ENCODE data around the gene PRR19.
A peak's percentile ranks its signal among the peaks of the same experiment; 100 is the strongest.
"Not testable (repeated sequence)": the region's sequence is repeated elsewhere in the genome, so short reads cannot be mapped to it uniquely, and the experiment has no call there.

The PRR19 gene

GRCh38 chr19:42325308-42325895, 23.5 kb downstream of the PRR19 start, which contains the start of gene MEGF8:
Gene MEGF8, plus strand, starts transcription at chr19:42325635. Its CDS starts 609 bp downstream, at chr19:42326244.
- DNase-seq (ENCODE audit: low read depth in 2 of 3, low spot score in 1 of 3) = peak; percentile 97 to 98 (median 97)

GRCh38 chr19:42325896-42326771, 24.2 kb downstream of the PRR19 start:
- no peak for DNase-seq (ENCODE audit: low read depth in 2 of 3, low spot score in 1 of 3)

DNA sequence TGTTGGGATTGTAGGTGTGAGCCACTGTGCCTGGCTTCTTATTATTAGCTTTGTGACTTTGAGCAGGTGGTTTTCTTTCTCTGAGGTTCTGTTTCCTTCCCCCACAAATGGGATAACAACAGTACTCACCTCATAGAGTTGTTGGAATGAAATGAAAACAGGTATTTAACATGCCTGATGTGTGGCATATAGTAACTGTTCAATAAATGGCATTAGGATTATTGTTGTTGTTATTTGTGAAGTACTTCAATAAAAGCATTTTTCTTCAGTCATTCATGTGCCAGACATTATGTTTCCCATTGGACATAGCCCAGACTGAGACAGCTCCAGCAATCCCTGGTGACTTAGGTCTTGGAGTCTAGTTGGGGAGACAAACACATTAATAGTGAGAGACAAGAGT, 25.0 kb downstream of the PRR19 start:
- DNase-seq (ENCODE audit: low read depth in 2 of 3, low spot score in 1 of 3) = no peak

DNA sequence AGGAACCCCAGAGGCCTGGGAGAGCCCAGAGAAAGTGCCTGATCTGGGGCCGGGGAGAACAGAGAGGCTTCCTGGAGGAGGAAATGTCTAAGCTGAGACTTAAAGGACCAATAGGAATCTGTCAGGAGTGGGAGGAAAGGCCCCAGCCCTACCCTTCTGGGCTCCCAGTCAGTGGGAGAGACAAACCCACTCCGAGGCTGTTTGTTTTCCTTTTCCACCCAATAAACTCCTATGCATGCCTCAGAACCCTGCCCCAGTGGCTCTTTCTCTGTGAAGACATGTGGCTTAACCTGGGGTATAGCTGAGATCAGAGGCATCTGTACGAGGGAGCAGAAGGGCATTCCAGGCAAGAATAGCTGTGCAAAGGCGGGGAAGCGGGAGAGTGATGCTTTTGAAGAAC, 25.4 kb downstream of the PRR19 start:
- no peak for DNase-seq (ENCODE audit: low read depth in 2 of 3, low spot score in 1 of 3)

DNA sequence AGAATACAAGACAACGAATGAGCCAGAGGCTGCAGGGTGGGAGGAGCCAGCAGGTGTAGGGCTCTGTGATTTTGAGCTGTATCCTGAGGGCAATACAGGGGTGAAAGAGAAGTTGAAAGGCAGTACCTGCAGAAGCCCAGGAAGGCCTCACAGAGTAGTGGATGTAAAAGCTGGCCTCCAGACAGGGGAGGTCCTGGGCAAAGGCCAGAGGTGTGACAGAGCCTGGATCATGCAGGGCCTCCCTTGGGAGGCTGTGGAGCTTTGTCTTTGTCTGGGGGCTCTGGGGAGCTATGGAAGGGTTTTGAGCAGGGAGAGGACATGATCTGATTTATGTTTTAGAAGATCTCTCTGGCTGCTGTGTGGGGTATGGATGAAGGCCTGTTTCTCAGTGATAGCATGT, 26.2 kb downstream of the PRR19 start:
- no peak for DNase-seq (ENCODE audit: low read depth in 2 of 3, low spot score in 1 of 3)

DNA sequence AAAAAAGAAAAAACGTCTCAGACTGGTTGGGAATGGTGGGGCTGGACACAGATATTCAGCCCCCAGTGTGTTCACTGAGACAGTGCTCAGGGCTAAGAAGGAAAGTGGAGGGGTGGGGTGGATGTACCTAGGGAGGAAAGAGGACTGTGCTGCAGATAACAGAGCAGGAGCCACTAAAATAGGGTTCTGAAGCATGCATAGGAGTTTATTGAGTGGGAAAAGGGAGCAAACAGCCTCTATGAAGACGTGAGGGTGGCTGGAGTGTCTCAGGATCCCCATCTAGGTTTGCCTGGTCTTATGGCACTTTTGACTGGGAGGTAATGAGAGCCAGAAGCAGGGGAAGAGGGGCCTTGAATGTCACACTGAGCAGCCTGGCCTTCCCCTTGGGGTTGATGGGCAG, 26.9 kb downstream of the PRR19 start:
- no peak for DNase-seq (ENCODE audit: low read depth in 2 of 3, low spot score in 1 of 3)

- no peak for DNase-seq (ENCODE audit: low read depth in 2 of 3, low spot score in 1 of 3)
Measured at GRCh38 chr19:42330241-42330711, 28.3 kb downstream of the PRR19 start.

DNA sequence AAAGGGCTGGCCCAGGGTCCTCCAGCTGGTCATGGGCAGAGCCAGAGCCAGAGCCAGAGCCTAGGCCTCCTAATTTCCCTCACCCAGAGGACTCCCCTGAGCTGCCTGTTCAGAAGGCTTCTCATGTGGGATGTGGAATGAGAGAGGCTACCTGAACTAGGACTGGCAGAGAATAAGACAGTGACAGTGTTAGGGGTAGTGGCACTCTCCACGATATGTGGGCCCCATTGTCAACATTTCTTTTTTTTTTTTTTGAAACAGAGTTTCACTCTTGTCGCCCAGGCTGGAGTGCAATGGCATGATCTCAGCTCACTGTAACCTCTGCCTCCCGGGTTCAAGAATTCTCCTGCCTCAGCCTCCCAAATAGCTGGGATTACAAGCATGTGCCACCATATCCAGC, 29.4 kb downstream of the PRR19 start:
- DNase-seq (ENCODE audit: low read depth in 2 of 3, low spot score in 1 of 3) = not testable (repeated sequence)

DNA sequence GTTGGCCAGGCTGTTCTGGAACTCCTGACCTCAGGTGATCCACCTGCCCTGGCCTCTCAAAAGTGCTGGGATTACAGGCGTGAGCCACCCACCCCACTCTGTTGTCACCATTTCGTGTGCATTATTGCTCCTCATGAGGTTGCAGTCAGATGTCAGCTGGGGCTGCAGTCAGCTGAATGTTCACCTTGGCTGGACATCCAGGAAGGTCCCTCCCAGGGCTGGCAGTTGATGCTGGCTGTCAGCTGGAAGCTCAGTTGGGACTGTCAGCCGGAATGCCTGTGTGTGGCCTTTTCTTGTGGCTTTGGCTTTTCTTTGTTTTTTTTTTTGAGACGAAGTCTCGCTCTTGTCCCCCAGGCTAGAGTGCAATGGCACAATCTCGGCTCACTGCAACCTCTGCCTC, 30.1 kb downstream of the PRR19 start:
- no peak for DNase-seq (ENCODE audit: low read depth in 2 of 3, low spot score in 1 of 3)

DNA sequence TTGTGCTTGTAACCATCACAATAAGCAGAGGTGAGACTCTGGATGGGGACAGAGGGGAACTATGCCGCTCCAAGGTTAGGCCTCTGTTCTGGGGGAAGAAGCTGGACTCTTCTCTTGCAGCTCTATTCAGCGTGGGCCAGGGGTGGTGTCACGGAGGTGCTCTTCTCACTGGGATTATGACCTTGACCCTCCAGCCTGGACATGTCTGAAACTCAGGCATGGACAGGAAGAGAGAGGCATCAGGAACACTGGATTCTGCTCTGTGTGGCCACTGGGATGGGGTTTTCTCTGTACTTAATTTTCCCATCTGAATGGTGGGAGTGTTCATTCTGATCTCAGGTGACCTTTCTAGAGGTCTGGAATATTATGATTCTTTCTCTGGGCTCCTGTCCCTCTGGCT, 31.1 kb downstream of the PRR19 start:
- no peak for DNase-seq (ENCODE audit: low read depth in 2 of 3, low spot score in 1 of 3)

DNA sequence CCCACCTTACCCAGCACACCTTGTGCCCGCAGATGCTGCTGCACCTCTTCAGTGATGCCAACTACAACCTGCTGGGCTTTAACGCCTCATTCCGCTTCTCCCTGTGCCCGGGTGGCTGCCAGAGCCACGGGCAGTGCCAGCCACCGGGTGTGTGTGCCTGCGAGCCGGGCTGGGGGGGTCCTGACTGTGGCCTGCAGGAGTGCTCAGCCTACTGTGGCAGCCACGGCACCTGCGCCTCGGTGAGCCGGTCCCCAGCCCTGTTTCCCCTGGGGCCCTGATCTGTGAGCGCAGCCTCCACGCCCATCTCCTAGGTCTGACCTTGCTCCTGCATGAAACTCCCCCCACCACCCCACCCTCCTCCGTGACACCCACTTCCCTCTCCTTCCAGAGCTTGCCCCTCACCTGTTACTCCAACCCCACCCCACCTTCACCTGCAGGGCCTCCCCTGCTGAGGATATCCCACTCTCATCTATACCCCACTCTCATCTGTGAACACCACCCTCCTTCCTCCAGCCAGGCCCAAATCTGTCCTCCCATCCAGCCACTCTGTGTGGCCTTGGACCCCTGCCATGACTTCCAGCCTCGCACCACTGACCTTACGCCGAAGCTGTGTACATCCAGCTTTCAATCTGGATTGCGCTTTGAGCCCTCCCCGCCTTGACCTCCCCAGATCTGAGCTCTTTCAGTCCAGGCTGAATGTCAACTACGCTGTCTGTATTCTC, 32.2 kb downstream of the PRR19 start:
- no peak for DNase-seq (ENCODE audit: low read depth in 2 of 3, low spot score in 1 of 3)

DNA sequence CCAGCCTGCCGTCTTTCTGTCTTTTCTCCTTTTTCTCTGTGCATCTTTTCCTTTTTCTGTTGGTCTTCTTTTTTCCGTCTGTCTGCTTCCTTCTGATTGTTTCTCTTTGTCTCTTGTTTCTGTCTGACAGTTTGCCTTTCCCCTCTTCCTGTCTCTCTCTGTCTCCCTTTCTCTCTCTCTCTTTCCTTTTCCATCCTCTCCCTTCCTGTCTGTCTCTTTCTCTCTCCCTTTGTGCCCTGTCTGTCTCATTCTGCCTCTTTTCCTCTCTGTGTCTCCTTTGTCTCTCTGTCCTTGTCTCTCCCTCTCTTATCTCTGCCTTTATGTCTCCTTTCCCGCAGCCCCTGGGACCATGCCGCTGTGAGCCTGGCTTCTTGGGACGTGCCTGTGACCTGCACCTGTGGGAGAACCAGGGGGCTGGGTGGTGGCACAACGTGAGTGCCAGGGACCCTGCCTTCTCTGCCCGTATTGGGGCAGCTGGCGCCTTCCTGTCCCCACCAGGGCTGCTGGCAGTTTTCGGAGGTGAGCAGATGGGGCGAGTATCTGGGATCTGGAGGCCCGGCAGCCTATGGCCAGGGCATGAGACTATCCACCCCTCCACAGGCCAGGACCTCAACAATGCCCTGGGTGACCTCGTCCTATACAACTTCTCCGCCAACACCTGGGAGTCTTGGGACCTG, 32.9 kb downstream of the PRR19 start:
- no peak for DNase-seq (ENCODE audit: low read depth in 2 of 3, low spot score in 1 of 3)

DNA sequence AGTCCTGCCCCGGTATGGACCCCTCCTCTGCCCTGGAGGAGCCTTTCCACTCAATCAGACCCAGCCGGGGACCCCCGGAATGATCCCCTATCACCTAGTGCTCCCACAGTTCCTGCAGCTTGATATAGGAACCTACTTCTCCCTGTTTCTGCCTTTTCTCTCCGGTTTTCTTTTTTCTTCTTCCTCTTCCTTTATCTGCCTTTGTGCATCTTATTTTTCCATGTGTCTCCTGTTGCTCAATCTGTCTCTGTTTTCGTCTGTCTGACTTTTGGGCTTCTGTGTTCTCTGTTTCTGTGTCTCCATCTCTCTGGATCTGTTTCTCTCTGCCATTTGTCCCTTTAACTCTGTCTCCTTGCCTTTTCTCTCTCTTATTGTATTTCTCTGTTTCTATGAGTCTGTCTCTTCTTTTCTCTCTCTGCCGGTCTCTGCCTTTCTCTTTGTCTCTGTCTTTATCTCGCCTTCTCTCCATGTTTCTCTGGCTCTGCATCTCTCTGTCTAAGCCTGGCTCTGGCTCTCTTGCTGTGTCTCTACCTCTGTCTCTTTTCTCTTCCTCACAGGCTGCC, 33.5 kb downstream of the PRR19 start:
- DNase-seq (ENCODE audit: low read depth in 2 of 3, low spot score in 1 of 3) = no peak

GRCh38 chr19:42335971-42336370, 34.0 kb downstream of the PRR19 start:
- no peak for DNase-seq (ENCODE audit: low read depth in 2 of 3, low spot score in 1 of 3)

GRCh38 chr19:42339126-42339860, 37.4 kb downstream of the PRR19 start:
- DNase-seq (ENCODE audit: low read depth in 2 of 3, low spot score in 1 of 3) = not testable (repeated sequence)

DNA sequence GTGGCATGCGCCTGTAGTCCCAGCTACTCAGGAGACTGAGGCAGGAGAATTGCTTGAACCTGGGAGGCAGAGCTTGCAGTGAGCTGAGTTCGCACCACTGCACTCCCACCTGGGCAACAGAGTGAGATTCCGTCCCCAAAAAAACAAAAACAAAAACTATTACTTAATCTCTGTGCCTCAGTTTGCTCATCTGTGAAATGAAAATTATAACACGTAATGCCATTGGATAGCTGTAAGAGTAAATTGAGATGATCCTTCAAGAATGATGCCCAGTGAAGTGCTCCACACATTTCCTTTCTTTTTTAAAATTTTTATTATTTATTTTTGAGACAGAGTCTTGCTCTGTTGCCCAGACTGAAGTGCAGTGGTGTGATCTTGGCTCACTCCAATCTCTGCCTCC, 38.0 kb downstream of the PRR19 start:
- not testable (repeated sequence) for DNase-seq (ENCODE audit: low read depth in 2 of 3, low spot score in 1 of 3)

DNA sequence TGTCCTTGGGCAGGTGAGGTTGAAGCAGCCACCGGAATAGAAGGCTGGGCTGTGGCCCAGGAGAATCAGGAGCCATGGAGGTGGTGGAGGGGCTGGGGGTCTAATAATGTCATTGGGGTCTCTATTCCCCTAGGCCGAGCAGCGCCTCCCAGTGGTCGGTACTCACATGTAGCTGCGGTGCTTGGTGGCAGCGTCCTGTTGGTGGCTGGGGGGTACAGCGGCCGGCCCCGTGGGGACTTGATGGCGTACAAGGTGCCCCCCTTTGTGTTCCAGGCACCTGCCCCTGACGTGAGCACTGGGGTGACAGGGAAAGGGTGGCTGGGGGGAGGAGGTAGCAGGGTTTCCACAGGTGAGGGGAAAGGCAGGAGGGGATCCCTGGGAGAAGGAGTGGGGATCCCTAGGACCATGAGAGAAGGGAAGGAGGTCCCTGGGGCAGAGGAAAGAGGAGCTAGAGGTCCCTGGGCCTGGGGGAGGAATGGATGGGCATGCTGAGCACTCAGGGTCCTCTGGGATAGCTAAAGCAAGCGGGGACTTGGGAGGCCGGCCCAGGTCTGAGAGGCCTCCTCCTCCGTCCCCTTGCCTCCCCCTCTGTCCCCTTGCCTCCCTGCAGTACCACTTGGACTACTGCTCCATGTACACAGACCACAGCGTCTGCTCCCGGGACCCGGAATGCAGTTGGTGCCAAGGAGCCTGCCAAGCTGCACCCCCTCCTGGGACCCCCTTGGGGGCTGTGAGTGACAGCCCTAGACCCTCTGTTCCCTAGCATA, 41.6 kb downstream of the PRR19 start:
- DNase-seq (ENCODE audit: low read depth in 2 of 3, low spot score in 1 of 3) = no peak

DNA sequence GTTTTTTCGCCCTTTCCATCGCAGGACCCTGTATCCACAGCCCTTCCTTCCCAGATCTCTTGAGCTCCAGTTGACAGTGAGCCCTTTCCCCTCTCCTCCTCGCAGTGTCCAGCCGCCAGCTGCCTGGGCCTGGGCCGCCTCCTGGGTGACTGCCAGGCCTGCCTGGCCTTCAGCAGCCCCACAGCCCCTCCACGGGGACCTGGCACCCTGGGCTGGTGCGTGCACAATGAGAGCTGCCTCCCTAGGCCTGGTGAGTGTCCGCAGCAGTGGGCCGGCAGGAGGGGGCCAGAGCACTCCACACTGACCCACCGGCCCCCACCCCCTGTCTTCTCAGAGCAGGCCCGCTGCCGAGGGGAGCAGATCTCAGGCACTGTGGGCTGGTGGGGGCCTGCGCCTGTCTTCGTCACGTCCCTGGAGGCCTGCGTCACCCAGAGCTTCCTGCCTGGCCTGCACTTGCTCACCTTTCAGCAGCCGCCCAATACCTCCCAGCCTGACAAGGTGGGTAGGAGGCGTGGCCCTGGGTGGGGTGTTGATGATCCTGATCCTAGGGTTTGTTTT, 42.5 kb downstream of the PRR19 start:
- no peak for DNase-seq (ENCODE audit: low read depth in 2 of 3, low spot score in 1 of 3)

GRCh38 chr19:42345191-42345812, 43.4 kb downstream of the PRR19 start:
- no peak for DNase-seq (ENCODE audit: low read depth in 2 of 3, low spot score in 1 of 3)

Measured in stimulated activated CD4-positive, alpha-beta T cell treated with anti-CD3 and anti-CD28 coated beads, Interleukin-12 subunit alpha, Interleukin-12 subunit beta, amount 100 ng/mL, for 48 hours (primary cell).